CD4-positive, alpha-beta T cell treated with Interleukin-6 at 100 ng/mL for 8 hours (primary cell): ENCODE results near the gene VWF.
"Not testable (repeated sequence)": the region's sequence is repeated elsewhere in the genome, so short reads cannot be mapped to it uniquely, and the experiment has no call there.

Source experiments
- DNase-seq: peaks from one replicate; pipeline ENCODE4 v3.0.0-alpha.2; 2020; ENCODE audit warnings: mixed read lengths, low spot score

VWF gene

GRCh38 chr12:6145564-6145963 is 21.1 kb upstream of the VWF start:
- no peak for DNase-seq

DNA sequence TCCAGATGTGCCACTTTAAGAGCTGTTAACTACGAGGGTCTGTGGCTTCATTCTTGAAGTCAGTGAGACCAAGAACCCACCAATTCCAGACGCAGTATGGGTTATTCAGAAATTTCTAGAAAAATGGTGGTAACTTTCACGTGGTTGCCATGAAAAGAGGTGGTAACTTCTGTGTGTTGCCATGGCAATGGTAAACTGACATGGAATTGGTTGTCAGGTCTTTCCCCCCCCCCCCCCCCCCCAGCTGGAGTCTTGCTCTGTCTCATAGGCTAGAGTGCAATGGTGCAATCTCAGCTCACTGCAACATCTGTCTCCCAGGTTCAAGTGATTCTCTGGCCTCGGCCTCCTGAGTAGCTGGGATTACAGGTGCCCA is 18.8 kb upstream of the VWF start:
- DNase-seq, result no peak

DNA sequence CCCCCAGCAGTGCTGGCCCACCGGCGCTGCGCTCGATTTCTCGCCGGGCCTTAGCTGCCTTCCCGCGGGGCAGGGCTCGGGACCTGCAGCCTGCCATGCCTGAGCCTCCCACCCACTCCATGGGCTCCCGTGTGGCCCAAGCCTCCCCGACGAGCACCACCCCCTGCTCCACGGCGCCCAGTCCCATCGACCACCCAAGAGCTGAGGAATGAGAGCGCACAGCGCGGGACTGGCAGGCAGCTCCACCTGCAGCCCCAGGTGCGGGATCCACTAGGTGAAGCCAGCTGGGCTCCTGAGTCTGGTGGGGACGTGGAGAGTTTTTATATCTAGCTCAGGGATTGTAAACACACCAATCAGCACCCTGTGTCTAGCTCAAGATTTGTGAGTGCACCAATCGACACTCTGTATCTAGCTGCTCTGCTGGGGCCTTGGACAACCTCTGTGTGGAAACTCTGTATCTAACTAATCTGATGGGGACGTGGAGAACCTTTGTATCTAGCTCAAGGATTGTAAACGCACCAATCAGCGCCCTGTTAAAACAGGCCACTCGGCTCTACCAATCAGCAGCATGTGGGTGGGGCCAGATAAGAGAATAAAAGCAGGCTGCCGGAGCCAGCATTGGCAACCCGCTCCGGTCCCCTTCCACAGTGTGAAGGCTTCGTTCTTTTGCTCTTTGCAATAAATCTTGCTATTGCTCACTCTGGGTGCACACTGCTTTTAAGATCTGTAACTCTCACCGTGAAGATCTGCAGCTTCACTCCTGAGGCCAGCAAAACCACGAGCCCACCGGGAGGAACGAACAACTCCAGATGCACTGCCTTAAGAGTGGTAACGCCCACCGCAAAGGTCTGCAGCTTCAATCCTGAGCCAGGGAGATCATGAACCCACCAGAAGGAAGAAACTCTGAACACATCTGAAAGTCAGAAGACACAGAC is 18.2 kb upstream of the VWF start:
- DNase-seq, result not testable (repeated sequence)

- not testable (repeated sequence) for DNase-seq
Observed at GRCh38 chr12:6141731-6142367, 17.4 kb upstream of the VWF start.

DNA sequence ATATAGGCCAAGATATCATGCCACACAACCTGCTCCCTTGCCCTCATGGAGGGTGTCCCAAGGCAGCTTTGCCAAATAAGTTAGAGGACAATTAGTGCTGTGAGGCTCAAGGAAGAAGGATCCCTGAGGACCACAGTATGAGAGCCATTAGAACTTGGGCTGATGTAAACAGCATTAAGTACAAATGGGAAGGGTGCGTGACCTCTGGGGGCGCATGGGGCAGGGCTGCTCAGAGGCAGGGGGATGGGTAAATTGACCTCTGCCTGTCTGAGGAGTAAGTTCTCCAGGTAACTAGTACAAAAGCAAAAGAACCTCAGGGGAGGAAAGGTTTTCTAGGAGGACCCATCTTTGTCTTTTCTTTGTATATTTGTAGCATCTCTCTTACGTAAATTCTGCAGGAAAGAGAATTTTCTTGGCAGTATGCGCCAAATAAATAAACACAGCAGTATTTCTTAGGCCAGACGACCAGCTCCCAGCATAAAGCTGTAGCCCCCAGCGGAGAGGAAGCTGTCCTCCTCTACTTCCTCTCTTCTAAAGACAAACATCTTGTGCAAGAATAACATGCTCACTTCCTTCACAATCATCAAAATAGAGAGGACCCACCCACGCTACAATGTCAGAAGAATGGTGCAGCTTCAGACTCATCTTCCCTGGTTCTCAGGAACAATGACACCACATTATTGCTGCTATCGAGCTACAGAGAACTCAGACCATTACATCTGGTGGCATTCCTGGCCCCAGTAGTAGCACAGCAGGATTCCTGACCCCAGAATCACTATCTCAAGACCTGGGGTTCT is 16.4 kb upstream of the VWF start:
- DNase-seq, result peak; percentile 48

GRCh38 chr12:6135071-6135470 is 10.6 kb upstream of the VWF start:
- no peak for DNase-seq

- DNase-seq, result no peak
Observed at GRCh38 chr12:6133642-6134041, 9.2 kb upstream of the VWF start.

DNA sequence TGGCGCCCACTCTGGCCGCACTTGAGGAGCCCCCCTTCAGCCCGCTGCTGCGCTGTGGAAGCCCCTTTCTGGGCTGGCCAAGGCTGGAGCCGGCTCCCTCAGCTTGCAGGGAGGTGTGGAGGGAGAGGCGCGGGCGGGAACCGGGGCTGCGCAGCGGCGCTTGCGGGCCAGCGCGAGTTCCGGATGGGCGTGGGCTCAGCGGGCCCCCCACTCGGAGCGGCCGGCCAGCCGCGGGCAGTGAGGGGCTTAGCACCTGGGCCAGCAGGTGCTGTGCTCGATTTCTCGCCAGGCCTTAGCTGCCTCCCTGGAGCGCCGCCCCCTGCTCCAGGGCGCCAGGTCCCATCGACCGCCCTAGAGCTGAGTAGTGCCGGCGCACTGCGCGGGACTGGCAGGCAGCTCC is 8.0 kb upstream of the VWF start:
- DNase-seq, result no peak

- no peak for DNase-seq
Observed at GRCh38 chr12:6125310-6125608, 789 bp upstream of the VWF start.

DNA sequence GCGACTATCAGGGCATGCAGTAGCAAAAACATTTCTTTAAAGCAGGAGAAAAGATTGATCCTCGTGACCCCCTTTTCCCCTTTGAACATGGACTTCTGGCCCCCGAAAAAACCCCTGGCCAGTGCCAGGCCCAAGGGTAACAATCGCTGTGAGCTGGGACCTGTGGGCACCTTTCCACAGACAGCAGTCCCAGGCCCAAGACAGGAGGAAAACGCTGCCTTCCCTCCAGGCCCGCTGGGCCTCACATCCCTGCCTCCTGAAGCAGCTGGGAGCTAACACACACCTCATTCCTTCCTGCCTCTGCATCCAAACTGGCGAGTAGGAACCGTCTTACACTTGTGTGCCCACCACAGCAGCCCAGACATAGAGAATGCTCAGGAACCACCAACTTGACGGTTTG is 1.2 kb downstream of the VWF start:
- DNase-seq, result no peak

GRCh38 chr12:6122201-6122600 is 2.3 kb downstream of the VWF start:
- DNase-seq, result no peak

DNA sequence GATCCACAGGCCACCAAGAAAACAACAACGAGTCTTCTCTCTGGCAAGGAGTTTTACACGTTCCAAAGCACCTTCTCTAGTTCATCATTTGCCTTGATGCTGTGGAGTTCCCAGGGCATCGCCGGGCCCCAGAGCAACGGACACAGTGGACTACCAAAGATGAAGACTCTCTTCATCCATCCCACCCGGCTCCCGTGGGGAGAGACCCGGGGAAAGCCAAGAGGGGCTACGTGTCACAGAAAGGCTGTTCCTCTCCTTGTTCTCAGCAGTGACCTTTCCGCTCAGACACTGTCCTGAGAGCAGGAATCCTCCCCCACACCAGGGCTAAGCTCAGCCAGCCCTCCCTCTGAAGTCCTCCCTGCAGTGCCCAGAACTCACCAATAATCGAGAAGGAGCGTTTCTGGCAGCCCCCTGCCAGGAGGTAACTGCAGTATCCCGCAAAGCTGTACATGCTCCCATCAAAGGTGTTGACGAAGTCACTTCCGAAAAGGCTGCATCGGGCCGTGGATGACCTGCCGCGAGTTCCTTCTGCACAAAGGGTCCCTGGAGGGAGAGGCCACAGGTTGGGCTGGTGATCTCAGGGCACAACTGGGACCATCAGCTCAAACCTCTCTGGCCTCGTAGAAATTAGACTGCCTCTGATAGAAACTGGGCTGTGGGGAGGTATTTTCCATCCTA is 3.5 kb downstream of the VWF start:
- no peak for DNase-seq

- DNase-seq, result no peak
Observed at GRCh38 chr12:6118891-6119568, 5.4 kb downstream of the VWF start.

DNA sequence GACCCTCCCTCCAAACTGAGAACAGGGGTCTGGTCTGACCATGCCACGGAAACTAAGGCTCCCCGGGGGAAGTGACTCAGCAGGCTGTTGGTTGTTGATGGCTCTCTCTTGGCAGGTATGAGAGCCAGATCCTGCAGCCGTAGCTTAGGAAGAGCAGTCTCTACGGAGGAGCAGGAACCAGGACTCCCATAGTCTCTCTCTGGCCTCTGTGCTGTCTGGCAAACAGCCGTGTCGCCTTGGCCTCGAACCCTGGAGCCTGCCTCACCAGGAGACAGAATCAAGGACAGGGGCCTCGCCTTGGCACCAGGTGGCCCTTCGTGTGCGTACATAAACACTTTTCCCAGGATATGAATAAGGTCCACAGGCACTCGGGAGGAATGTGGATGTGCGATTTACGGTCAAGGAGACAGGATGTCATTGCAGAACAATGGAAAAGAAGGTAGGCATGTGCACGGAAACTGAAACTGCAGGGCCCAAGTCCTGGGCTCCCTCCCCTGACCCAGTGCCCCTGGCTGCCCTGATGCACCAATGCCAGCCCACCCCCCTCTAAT is 7.9 kb downstream of the VWF start:
- DNase-seq, result no peak

- DNase-seq, result no peak
Observed at GRCh38 chr12:6115389-6115788, 9.1 kb downstream of the VWF start.

- DNase-seq, result no peak
Observed at GRCh38 chr12:6114476-6114870, 10.0 kb downstream of the VWF start.

GRCh38 chr12:6113691-6114475 is 10.6 kb downstream of the VWF start:
- no peak for DNase-seq

- no peak for DNase-seq
Observed at GRCh38 chr12:6112004-6112403, 12.5 kb downstream of the VWF start.

DNA sequence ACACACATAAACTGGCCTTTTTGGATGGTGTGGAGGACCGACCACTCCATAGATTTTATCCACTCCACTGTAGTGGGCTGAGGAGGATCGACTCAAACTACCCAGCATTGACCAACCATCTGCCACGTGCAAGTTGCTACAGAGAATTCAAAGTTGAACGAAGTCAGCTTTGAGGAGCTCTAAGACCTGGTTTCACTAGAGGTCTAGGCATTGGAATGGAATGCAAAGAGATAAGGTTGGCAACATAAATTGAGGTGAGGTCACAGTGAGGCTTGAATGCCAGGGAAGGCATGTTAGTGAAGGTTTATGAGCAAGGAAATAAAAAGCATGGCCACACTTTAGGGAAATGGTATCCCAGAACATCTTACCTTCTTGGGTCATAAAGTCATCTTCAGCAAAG is 14.5 kb downstream of the VWF start:
- no peak for DNase-seq

- no peak for DNase-seq
Observed at GRCh38 chr12:6106218-6106617, 18.3 kb downstream of the VWF start.

- DNase-seq, result no peak
Observed at GRCh38 chr12:6104842-6105241, 19.6 kb downstream of the VWF start.
